Measurements from ENCODE around the gene TMEM236.

TMEM236 gene

GRCh38 chr10:17831896-17832295, 79.9 kb downstream of the TMEM236 start:
- no peak for TF ChIP-seq CTCF (IDR thresholded peaks at IDR 0.05; ENCODE audit: low read length, missing control alignments)
- DNase-seq (ENCODE audit: low read depth), result no peak
- H3K4me3 ChIP-seq (replicated peaks; ENCODE audit: low read depth, low read length), result no peak overlapping the region

- no peak overlapping the region for H3K4me3 ChIP-seq (replicated peaks; ENCODE audit: low read depth, low read length)
- DNase-seq (ENCODE audit: low read depth), result no peak
- TF ChIP-seq CTCF (IDR thresholded peaks at IDR 0.05; ENCODE audit: low read length, missing control alignments), result no peak
Observed at GRCh38 chr10:17833656-17834055, 81.7 kb downstream of the TMEM236 start.

GRCh38 chr10:17835688-17836087, 83.7 kb downstream of the TMEM236 start:
- no peak overlapping the region for H3K4me3 ChIP-seq (replicated peaks; ENCODE audit: low read depth, low read length)
- no peak for TF ChIP-seq CTCF (IDR thresholded peaks at IDR 0.05; ENCODE audit: low read length, missing control alignments)
- DNase-seq (ENCODE audit: low read depth), result peak; percentile 70

- peak; percentile 78 for DNase-seq (ENCODE audit: low read depth)
- peak overlapping the region; percentile 27 for H3K4me3 ChIP-seq (replicated peaks; ENCODE audit: low read depth, low read length)
- TF ChIP-seq CTCF (IDR thresholded peaks at IDR 0.05; ENCODE audit: low read length, missing control alignments), result no peak
Observed at GRCh38 chr10:17836942-17837341, 84.9 kb downstream of the TMEM236 start.

GRCh38 chr10:17838080-17838648, 86.2 kb downstream of the TMEM236 start:
- DNase-seq (ENCODE audit: low read depth), result no peak
- no peak for TF ChIP-seq CTCF (IDR thresholded peaks at IDR 0.05; ENCODE audit: low read length, missing control alignments)
- H3K4me3 ChIP-seq (replicated peaks; ENCODE audit: low read depth, low read length), result no peak overlapping the region

- no peak overlapping the region for H3K4me3 ChIP-seq (replicated peaks; ENCODE audit: low read depth, low read length)
- peak; percentile 35 for DNase-seq (ENCODE audit: low read depth)
- no peak for TF ChIP-seq CTCF (IDR thresholded peaks at IDR 0.05; ENCODE audit: low read length, missing control alignments)
Observed at GRCh38 chr10:17841050-17841449, 89.0 kb downstream of the TMEM236 start.

- no peak for DNase-seq (ENCODE audit: low read depth)
- no peak overlapping the region for H3K4me3 ChIP-seq (replicated peaks; ENCODE audit: low read depth, low read length)
- no peak for TF ChIP-seq CTCF (IDR thresholded peaks at IDR 0.05; ENCODE audit: low read length, missing control alignments)
Observed at GRCh38 chr10:17842641-17843040, 90.6 kb downstream of the TMEM236 start.

All from fibroblast of pulmonary artery (primary cell).